Duodenal mucosa (tissue), 2 donors: ENCODE data around the gene UBAC2.

Experiments
- H3K27ac ChIP-seq: one replicate; pipeline ENCODE4 v1.7.0; 2013; ENCODE audit warnings: low read depth, low read length
- H3K27me3 ChIP-seq, 2 donors: one replicate each; pipeline ENCODE4 v1.7.0; 2013; ENCODE audit warnings: low read length in 2 of 2, control low read depth in 1 of 2; ENCODE audit not compliant: insufficient read depth in 2 of 2, control insufficient read depth in 1 of 2
- H3K36me3 ChIP-seq, 2 donors: one replicate each; pipeline ENCODE4 v1.7.0; 2013; ENCODE audit warnings: low read length in 2 of 2, control low read depth in 1 of 2; ENCODE audit not compliant: insufficient read depth in 2 of 2, control insufficient read depth in 1 of 2
- H3K4me1 ChIP-seq, 2 donors: one replicate each; pipeline ENCODE4 v1.7.0; 2013; ENCODE audit warnings: low read length in 2 of 2, control low read depth in 1 of 2; ENCODE audit not compliant: insufficient read depth in 2 of 2, control insufficient read depth in 1 of 2
- H3K4me3 ChIP-seq, 2 donors: one replicate each; pipeline ENCODE4 v1.7.0; 2013; ENCODE audit warnings: low read length in 2 of 2, low read depth in 1 of 2
- H3K9ac ChIP-seq, 2 donors: one replicate each; pipeline ENCODE4 v1.7.0; 2013; ENCODE audit warnings: low read length in 2 of 2, low read depth in 1 of 2
- H3K9me3 ChIP-seq, 2 donors: one replicate each; pipeline ENCODE4 v1.7.0; 2013; ENCODE audit warnings: low read length in 2 of 2, control low read depth in 1 of 2; ENCODE audit not compliant: control insufficient read depth in 1 of 2

The UBAC2 gene

DNA sequence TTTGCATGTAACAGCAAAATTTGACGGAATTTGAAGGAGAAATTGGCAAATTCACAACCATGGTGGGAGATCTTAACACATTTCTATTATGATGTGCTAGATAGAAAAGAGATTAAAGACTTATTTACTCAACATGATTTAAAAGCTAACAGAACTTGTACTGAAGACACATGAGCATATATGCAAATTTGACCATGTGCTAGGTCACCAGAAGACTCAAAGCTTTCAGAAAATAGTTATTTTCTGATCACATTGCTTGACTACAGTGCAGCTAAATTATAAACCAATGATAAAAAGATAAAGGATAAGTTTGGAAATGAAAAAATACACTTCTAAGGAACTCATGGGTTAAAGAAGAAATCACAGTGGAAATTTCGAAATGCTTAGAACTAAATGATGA is 97.4 kb downstream of the UBAC2 start:
- H3K36me3 ChIP-seq: peaks cover 0 to 7% of the 10 kb centered on the region in 2 donors
- H3K9ac ChIP-seq: no peak overlapping the region
- no peaks in the 10 kb centered on the region for H3K9me3 ChIP-seq
- no peak overlapping the region for H3K27ac ChIP-seq
- H3K27me3 ChIP-seq: no peaks in the 10 kb centered on the region
- H3K4me1 ChIP-seq: peaks cover 16 to 20% of the 10 kb centered on the region in 2 donors
- H3K4me3 ChIP-seq: no peak overlapping the region

DNA sequence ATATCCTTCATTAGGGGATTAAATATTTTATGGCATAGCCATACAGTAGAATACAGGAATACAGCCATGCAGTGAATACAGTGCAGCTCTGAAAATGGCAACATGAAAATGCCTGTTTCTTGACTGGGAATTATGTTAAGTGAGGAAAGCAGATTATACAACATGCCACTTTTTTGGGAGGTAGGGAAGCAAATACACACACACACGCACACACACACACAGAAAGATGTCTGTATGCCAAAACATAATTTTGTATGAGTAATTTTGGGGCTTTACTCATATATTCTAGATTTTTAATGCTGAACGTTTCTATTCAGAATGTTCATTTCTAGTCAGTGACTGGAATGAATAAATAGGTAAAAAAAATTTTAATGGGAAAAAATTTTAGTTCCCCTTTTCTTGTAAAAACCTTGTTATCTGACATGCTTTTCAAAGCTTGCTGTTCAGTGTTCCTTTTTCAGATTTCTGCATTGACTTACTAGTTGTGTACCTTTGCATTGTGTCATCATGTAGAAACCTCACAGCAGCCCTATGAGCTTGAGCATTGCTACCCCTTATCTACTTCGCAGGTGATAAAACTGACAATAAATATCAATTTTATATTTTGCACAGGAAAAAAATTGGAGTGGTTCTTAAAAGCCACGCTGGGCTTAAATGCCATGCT is 98.7 kb downstream of the UBAC2 start:
- Histone ChIP-seq H3K27me3 (no peaks in the 10 kb centered on the region), H3K4me3 (no peak overlapping the region), H3K4me1 (peaks cover 8 to 12% of the 10 kb centered on the region in 2 donors), H3K27ac (no peak overlapping the region), H3K36me3 (peaks cover 5 to 10% of the 10 kb centered on the region in 2 donors), H3K9ac (no peak overlapping the region), H3K9me3 (no peaks in the 10 kb centered on the region)

DNA sequence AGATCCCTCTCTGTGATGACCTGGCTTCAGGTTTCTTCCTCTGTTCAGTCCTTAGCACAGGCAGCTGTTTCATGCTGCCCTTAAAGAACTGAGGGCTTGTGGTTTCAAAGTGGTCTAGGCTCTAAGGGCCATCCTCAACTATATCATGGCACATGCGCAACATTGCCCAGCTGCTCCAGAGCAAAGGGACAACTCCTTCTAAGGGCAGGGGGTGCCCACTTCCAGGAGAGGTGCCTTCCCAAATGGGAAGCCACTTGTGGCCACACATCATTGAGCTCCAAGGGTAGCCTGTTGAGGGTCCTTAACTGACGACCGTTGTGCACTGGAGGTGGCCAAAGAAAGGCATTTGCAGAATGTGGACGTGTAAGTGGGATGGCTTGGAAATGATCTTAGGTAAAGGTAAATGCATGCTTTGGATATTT is 99.3 kb downstream of the UBAC2 start:
- Histone ChIP-seq H3K36me3 (peaks cover 5 to 10% of the 10 kb centered on the region in 2 donors), H3K4me1 (peaks cover 8 to 12% of the 10 kb centered on the region in 2 donors), H3K9me3 (no peaks in the 10 kb centered on the region), H3K27me3 (no peaks in the 10 kb centered on the region), H3K9ac (no peak overlapping the region), H3K27ac (no peak overlapping the region), H3K4me3 (no peak overlapping the region)

DNA sequence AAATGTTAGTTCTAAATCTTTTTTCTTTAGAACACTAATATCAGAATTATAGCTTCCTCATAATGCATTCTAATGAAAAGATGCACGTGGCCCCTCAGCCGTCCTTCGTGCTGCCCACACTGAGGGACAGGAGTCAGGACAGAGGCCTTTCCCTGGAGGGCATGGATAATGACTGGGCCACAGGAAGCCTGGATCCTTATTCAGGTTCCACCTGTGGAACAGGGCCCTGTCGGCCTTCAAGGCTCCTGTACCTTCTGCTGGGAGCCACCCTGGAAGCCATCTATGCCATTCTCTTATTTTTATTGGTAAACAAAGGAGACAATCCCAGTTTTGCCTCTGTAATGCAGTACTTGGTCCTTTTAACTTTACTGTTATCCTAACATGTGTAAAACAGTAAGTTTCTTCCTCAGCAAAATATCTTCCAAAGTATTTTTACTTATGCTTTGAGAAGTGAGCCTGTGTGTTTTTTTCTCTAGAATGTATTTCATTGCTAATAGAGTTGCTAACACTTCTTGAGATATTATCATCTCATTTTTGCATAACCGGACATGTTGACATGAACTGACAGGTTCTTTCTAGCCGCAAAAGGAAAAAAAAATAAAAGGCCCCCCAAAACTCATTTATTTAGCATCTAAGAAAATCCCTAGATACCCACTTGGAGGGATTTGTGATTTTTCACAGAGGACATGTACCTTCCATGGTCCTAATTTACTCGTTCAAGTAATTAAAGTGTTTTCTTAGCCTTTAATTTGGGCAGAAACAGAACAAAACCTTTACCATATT is 100.6 kb downstream of the UBAC2 start:
- peak overlapping the region in 1 of 2 donors; percentile 23 for H3K9ac ChIP-seq
- no peak overlapping the region for H3K27ac ChIP-seq
- no peaks in the 10 kb centered on the region for H3K27me3 ChIP-seq
- peaks cover 3 to 5% of the 10 kb centered on the region in 2 donors for H3K36me3 ChIP-seq
- H3K4me1 ChIP-seq: peaks cover 0 to 5% of the 10 kb centered on the region in 2 donors
- H3K4me3 ChIP-seq: no peak overlapping the region
- H3K9me3 ChIP-seq: no peaks in the 10 kb centered on the region

DNA sequence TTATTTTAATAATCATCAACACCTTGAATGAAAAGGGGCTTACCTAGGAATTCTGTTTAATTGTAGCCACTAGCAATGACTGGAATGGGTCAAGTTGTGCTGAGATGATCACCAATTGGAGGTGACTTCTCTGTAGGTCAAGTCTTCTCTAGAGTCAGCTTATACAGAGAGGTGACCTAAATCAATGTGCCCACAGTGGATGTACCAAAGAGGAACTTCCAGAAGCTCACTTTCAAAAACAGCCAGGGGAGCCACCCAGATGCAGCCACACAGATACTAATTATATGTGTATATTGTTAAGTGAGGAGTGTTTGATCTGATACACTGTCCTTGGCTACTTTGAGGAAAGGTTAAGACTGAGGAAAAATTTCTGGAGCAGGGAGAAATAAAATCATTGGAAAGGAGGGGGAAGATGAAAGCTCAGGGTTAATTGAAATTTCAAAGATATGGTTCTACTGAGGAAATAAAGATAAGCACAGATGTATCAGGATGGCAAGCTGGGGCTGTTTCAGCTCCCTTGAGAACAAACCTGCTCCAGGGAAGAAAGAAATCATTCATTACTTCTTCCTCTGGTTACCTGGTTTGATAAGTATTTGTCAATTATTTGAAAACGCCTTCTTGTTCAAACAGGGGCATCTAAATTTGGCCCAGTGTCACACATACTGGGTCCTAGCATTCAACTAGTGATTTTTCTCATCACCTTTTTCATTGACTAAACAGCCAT is 101.4 kb downstream of the UBAC2 start:
- peak overlapping the region; percentile 2 for H3K27ac ChIP-seq
- peaks cover 0 to 5% of the 10 kb centered on the region in 2 donors for H3K4me1 ChIP-seq
- no peaks in the 10 kb centered on the region for H3K9me3 ChIP-seq
- no peaks in the 10 kb centered on the region for H3K27me3 ChIP-seq
- H3K9ac ChIP-seq: peak overlapping the region in 1 of 2 donors; percentile 26
- peaks cover 3 to 5% of the 10 kb centered on the region in 2 donors for H3K36me3 ChIP-seq
- H3K4me3 ChIP-seq: no peak overlapping the region

DNA sequence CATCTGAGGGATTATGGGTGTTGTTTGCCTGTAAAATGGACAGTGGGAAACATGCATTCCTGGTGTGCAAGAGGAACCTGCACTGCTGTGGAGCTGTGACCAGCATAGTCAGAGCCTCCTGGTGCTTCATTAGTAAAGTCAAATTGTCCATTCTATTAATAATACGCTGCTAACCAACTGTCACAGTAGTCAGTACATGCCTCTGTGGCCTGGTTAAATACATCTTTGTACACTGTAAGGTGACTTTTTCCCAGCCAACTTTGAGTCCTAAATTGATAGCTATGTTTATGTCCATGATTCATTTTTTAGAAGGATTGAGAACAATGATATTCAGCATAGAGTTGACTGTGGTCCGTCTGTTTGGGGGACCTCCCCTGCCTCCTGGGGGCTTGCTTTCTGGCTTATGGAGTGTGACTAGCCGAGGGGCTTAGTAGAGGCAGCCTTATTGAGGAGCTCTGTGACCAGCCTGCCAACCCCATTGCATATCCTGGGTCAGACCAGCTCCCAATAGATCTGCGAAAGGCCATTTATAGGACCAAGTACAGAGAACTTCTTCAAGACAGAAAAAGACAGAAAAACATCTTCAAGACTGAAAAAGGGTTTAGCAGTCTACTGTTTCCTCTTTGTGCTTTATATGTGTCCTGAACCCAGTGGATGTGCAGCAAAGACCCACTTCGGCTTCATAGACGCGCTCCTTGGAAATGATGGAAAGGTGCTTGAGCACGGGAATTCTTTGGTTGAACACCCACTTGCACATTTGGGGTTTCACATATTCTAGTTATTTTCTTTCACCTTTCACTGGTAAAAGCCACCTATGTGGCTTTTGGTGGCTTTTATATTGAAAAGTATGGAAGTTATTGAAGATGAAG is 102.2 kb downstream of the UBAC2 start:
- no peak overlapping the region for H3K4me3 ChIP-seq
- no peaks in the 10 kb centered on the region for H3K9me3 ChIP-seq
- H3K4me1 ChIP-seq: peaks cover 4 to 7% of the 10 kb centered on the region in 2 donors
- peaks cover 3 to 5% of the 10 kb centered on the region in 2 donors for H3K36me3 ChIP-seq
- H3K9ac ChIP-seq: peak overlapping the region; percentile 26 to 40
- no peak overlapping the region for H3K27ac ChIP-seq
- H3K27me3 ChIP-seq: no peaks in the 10 kb centered on the region

DNA sequence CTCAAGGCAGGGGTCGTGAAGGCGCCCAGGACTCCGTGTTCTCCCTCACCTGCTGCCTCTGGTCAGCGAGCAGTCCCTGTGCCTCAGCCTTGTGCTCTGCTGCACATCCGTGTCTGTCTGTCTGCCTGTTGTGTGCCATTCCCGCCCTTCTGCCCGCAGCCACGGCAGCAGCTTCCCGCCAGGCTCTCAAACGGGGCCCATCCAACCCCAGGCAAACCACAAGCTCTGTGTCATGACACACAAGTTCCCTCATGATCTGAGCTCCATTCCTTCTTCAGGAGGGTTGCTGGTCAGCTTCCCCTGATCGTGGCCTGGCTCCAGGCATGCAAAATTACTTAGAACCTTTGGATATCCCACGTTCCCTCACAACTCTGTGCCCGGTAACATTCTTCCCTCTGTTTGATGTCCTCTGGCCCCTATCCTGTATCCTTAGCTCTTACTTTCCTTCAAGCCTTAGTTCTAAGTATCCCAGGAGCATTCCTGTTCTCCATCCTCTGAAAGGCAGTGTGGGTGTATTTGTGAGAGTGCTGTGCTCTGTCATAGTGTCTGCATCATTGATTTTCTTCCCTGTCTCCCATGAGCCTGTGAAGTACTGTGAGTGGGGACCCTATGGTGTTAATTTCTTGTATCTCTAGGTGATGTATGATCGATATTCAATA is 103.3 kb downstream of the UBAC2 start:
- peaks cover 3 to 5% of the 10 kb centered on the region in 2 donors for H3K36me3 ChIP-seq
- no peak overlapping the region for H3K27ac ChIP-seq
- no peaks in the 10 kb centered on the region for H3K27me3 ChIP-seq
- H3K9ac ChIP-seq: peak overlapping the region; percentile 26 to 45
- no peaks in the 10 kb centered on the region for H3K9me3 ChIP-seq
- peak overlapping the region; percentile 22 to 38 for H3K4me3 ChIP-seq
- peaks cover 8 to 13% of the 10 kb centered on the region in 2 donors for H3K4me1 ChIP-seq

DNA sequence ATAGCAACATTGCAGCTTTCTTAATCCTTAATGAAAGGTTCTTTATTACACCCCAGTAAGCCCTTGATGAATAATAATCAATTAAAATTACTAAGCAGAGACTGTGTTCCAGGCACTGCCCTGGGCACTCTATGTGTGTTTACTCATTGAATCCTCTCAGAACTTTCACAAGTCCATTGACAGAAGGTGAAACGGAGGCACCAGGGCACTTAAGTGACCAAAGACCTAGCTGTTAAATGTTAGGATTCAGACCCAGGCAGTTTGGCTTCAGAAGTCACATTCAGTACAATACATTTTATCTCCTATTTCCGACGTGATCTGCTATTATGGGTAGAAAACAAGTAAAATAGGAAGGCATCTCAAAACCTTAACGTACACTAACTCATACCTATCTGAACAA is 103.9 kb downstream of the UBAC2 start:
- peaks cover 5 to 6% of the 10 kb centered on the region in 2 donors for H3K36me3 ChIP-seq
- peak overlapping the region; percentile 26 to 45 for H3K9ac ChIP-seq
- H3K9me3 ChIP-seq: no peaks in the 10 kb centered on the region
- peaks cover 8 to 13% of the 10 kb centered on the region in 2 donors for H3K4me1 ChIP-seq
- no peak overlapping the region for H3K4me3 ChIP-seq
- H3K27ac ChIP-seq: no peak overlapping the region
- H3K27me3 ChIP-seq: no peaks in the 10 kb centered on the region

DNA sequence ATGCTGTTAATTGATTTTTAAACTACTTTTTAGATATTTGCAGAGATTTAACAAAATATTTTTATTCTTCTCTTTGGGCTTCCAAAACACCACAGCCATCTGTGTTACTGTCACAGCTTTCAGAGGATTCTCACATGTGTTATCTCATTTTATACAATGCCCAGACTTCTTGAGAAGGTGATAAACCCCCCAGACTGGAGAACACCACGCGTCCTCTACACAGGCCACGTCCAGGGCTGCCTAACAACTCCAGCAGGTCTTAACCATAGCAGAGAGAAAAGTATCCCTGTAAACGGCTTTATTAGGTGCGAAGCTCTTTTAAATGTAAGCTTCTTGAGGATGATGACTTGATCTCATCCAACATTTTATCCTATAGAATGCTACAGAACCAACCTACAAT is 104.5 kb downstream of the UBAC2 start:
- Histone ChIP-seq H3K9ac (peak overlapping the region in 1 of 2 donors; percentile 22), H3K4me1 (peaks cover 8 to 10% of the 10 kb centered on the region in 2 donors), H3K9me3 (no peaks in the 10 kb centered on the region), H3K4me3 (peak overlapping the region in 1 of 2 donors; percentile 31), H3K36me3 (peaks cover 5 to 6% of the 10 kb centered on the region in 2 donors), H3K27ac (no peak overlapping the region), H3K27me3 (no peaks in the 10 kb centered on the region)
